DMS53 treated with DMSO at 0.1 percent for 48 hours (cell line): Measurements from ENCODE around the gene CCM2.

Source experiments
- DNase-seq: peaks from one replicate; lab custom pipeline; 2025; ENCODE audit not compliant: unreplicated experiment; lab: John Stamatoyannopoulos, UW

The CCM2 gene

DNA sequence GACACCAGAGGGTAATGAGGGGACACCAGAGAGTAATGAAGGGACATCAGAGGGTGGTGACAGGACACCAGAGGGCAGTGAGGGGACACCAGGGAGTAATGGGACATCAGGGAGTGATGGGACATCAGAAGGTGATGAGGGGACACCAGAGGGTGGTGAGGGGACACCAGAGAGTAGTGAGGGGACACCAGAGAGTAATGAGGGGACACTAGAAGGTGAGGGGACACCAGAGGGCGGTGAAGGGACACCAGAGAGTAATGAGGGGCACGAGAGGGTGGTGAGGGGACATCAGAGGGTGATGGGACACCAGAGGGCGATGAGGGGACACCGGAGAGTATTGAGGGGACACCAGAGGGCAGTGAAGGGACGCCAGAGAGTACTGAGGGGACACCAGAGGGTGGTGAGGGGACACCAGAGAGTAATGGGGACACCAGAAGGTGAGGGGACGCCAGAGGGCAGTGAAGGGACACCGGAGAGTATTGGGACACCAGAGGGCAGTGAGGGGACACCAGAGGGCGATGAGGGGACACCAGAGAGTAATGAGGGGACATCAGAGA lies 78.2 kb downstream of the CCM2 start:
- no peak for DNase-seq

DNA sequence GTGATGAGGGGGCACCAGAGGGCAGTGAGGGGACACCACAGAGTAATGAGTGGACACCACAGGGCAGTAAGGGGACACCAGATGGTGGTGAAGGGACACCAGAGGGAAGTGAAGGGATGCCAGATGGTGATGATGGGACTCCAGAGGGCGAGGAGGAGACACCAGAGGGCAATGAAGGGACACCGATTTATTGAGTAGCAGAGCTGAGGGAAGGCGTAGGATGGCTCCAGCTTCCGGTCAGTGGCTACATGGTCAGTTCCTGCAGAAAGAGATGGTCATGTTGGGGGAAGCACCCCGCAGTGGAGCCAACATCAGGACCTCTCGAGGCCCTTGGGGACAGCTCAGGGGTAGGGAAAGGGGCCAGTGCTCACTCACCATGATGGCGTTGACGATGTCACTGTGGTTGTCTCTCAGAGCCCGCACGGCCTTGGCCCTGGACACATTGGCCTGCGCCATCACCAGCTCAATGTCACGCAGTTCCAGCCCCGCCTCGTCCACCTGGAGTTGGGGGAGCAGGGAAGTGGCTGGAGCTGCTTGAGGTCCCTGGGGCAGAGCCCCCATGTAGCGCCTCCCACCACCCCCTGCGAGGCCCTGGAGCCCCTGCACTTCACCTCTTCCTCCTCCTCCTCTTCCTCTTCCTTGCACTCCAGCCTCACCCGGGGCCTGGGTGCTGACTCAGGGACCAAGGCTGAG lies 80.4 kb downstream of the CCM2 start:
- DNase-seq, result no peak

DNA sequence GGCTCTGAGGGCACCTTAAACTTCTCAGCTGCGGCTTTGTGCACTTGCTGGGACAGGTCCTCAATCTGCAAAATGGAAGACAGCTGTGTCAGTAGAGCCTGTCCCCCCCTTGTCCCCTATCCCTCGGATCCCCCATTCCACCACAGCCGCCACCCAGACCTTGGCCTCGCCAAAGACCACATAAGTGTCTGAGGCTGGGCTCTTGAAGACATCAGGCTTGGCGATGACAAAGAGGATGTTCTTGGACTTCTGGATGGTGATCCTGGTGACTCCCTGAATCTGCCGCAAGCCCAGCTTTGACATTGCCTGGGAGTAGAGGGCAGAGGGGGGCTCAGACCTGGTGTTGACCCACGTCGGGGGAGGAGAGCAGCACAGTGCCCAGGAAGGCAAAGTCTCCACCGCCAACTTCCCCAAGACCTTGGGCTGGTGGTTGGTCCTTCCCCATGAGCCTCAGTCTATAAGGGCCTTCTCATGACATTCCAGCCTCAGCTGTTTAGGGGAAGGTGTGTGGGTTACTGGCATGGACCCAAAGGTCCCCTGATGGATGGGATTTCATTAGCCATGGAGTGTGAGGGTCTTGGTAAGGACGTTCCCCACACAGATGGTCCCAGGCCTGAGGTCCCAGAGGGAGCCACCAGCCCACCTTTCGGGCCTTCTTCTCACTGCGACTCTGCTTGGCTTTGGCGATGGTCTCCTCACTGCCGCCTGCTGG lies 81.1 kb downstream of the CCM2 start:
- no peak for DNase-seq

DNA sequence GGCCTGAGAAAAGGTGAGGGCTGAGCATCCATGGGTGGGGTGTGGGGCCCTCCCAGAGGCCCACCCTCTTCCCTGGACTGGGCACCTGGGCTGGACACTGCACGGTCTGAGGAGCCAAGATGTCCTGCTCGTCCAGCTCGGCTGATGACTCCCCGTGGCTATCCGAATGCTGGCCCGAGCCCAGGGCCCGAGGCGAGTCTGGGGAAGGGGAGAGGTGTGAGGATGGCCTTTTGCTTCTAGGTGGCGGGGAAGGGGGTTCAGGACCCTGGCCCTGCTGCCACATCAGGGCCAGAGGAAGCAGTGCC lies 81.6 kb downstream of the CCM2 start:
- no peak for DNase-seq

DNA sequence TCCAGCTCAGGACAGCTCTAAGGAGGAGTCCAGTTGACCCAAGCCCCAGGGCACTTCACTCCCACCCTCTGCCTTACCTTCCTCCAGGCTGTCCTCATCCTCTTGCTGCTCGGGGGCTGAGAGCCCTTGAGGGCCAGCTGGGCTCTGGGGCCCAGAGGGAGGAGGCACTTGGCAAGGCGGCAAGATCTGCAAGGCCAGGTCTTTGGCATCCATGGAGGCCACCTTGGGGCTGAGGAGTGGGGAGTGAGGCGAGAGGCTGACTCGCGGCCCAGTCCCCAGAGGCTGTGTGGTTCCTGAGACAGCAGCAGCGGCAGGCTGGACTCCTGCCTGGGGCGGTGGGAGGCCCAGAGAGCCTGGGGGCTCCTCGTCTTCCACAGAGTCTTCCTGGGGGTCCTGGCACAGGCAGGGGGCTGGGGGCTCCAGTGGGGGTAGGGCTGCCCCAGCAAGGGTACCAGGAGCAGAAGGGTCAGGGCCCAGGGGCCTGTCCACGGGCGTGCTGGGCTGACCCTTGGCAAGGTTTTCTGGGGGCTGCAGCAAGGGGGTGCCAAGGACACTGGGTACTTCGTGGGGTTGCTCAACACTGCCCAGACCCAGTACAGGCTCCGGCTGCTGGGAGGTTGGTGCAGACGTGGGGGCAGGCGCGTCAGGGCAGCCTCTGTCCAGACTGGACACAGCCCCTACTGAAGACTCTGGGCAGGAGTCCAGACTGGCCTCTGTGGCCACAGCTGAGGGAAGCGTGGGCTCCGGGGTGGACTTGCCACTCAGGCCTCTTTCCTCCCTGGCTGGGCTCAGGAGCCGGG lies 82.2 kb downstream of the CCM2 start:
- no peak for DNase-seq

DNA sequence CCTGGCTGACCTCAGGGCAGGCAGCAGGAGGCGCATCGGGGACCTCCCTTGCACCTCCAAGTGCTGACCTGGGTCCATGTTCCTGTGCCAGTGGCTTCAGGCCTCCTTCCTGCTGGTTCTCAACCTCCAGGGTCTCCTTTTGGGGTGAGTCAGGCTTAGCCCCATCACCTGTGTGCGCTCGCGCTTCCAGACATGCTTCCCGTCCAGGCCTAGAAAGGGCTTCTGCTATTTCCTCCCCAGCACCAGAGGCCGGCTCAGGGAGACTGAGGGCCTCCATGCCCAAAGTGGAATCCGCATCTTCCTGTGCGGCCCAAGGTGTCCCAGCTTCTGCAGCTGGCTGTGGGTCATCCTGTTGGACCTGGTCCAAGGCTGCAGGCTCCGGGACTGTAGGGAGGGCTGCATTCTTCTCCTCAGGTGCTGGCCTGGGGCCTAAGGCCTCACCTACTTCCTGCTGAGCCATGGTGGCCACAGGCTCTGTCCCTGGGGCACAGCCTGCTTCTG lies 82.9 kb downstream of the CCM2 start:
- DNase-seq, result no peak

DNA sequence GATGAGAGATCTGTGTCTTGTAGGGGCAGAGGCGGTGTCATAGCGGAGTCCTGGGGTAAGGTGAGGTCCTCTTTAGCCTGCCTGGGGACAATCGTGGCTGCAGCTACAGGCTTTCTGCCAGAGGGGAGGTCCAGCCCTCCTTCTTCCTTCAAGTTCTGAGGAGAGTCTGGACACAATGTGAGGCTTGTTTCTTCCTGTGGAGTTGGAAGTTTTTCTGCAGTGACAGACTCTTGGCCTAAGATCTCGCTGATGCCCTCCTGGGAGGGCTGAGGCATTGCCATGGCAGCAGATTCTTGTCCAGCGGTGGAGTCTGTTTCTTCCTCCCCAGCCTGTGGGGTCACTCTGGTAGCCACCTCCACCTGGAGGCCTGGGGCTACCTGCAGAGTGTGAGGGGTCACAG lies 84.3 kb downstream of the CCM2 start:
- no peak for DNase-seq

DNA sequence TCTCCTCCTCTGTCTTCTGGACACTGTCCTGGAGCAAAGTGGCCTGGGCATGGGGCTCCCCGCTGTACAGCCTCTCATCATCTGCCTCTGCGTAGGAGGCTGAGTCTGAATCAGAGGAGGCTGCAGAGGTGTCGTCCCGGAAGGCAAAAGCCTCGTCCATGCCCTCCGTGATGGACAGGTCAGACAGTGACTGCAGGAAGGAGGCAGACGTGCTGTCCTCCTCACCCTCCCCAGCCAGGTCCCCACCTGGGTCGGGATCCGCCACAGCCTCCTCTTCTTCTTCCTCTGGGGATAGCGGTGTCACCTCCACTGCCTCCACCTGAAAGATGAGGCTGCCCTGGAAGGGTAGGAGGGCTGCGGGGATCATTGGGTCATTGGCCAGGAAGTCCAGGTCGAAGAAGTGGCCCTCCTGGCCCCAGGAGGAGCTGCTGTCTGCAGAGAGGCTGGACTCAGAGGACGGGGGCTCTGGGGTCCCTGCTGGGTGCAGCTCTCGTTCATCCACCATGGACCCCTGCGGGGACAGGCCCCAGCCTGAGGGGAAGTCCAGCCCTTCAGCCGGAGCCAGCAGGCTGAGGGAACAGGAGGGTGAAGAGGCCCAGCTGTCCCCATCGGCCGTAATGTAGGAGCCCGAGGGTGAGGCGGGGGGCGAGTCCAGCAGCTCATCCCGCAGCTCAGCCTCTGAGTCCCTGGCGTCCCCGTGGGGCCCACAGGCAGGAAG lies 85.1 kb downstream of the CCM2 start:
- no peak for DNase-seq

DNA sequence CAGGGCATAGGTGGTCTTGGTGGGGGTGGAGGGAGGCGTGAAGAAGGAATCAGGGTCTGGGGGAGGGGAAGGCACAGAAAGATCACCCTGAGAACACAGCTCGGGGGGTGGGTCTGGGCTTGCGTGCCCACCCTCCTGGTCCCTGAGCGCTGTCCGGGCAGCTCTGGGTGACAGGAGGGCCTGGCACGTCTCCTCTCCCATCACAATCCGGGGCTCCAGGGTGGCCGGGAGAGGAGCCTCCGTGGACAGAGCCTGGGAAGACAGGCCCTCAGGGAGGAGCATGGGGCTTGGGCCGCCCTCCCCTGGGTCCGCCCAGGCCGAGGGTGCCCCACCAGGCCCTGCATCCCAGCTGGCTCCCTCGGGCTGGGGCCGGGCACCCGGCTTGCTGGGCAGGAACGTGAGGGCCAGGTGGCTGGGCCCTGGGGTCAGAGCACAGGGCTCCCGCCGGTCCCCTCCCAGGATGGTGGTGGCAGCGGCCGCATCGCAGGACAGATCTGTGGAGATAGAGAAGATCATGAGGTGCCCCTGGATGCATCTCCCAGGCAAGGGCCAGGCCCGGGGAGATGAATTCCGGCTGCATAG lies 85.7 kb downstream of the CCM2 start:
- no peak for DNase-seq

DNA sequence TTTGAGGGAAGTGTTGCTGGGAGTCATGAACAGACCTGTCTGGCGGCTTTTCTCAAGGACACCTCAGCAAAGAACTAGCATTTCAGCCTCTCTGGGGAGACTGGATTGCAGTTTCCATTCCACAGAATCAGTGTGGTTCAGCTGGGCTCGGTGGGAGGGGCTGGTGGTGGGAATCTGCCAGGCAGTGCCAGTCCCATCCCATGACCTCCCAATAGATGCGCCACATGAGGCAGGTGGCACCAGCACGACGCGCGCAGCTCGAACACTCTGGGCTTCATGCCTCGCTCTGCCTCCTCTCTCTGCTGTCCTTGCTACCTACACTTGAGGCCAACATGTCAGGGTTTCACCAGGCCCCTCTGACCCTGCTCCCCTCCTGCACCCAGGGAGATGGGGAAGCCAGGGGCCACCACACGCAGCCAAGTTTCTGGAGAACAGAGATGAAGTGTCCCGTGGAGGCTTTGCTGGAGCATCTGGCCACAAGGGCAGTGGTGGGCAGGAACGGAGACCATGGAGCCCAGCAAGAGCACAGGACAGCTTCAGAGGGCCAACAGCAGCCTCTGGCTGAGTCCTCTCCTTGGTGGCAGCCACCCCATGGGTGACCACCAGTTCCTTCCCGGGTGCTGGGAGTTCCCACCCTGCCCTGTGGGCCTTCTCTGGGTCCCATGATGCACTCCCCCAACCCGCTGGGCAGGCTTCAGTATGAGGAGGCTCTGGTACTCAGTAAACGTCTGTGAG lies 86.5 kb downstream of the CCM2 start:
- no peak for DNase-seq

DNA sequence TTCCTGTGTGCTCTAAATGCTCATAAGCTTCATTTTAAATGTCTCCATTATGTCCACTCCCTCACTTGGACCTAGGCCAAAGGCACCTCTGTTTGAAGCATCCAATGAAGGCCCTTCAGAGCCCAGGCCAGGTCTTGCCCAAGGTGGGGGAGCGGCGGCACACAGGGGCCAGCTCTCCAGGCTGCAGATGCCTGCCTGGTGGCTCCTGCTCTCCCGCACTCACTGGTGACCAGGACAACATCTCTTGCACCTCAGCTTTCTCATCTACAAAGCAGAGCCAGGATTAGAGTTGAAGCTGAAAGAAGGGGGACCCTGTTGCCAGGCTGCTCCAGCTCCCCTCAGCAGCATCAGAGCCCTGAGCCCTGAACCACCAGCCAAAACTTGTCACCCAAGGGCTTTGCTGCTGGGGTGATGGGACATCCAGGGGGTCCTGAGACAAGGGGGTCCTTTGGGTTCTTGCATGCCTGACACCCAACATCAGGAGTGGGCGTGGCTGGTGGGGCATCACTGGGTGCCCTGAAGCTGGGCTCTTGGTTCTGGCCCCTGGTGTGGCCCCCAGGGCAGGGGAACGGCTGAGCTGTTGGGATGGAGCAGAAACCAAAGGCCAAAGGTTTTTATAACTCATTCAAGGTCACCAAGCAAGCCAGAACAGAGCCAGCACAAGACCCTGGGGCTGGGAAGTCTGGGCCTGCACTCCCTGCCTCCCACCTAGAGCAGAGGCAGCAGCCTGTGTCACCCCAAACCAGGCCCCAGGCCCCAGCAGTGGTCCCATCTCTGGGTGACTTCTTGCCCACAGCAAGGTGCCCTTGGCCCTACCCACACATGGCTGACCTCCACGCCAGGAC lies 87.5 kb downstream of the CCM2 start:
- no peak for DNase-seq

DNA sequence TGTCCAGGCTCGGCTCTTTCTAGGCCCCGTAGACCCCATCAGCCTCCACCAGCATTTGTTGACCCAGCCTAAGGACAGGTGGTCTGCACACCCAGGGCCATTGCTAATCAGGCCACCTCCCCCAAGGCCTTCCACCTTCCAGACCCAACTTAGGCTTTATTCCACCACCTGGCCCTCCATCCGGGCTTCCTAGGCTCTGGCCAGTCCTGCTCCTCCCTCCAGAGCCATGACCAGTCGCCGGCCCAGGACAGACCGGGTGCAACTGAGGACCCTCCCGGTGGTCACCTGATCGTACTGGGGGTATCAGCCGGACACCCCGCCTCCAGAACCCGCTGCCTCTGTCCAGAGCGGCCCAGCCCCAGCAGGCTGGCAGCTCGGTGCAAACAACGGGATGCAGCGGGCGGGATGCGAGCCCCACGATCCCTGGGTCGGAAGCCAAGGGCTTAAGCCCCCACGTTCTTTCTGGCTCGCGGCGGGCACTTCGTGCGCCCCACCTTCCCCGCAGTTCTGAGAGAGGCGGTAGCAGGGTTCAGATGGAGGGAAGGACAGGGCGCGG lies 88.2 kb downstream of the CCM2 start:
- DNase-seq, result no peak

DNA sequence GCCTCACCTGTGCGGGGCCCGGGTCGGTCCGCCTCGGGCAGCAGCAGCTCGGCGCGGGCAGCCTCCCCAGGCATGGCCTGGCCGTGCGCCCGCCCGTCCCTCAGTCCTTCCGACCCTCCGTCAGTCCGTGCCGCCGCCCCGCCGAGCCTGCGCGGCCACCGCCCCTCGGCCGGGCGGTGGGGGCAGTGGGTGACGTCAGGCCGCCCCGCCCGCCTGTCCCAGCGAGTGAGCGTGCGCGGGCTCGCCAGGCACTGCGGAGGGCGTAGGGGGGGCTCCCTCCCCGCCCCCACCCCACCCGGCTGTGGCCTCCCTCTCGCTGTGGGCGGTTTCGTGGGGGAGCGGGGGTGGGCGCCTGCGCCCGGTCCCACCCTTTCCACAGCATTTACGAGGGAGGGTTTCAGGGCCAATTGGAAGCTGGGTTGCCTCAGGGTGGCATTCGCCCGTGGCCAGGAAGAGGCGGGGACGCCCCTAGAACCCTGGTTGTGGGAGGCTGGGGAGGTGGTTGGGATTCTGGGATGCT lies 88.9 kb downstream of the CCM2 start, which contains the start of gene NACAD:
Gene NACAD (minus strand): TSS at position 149 of the 520 bp plus-strand sequence. CDS start 75 bp downstream, at position 74.
- no peak for DNase-seq

DNA sequence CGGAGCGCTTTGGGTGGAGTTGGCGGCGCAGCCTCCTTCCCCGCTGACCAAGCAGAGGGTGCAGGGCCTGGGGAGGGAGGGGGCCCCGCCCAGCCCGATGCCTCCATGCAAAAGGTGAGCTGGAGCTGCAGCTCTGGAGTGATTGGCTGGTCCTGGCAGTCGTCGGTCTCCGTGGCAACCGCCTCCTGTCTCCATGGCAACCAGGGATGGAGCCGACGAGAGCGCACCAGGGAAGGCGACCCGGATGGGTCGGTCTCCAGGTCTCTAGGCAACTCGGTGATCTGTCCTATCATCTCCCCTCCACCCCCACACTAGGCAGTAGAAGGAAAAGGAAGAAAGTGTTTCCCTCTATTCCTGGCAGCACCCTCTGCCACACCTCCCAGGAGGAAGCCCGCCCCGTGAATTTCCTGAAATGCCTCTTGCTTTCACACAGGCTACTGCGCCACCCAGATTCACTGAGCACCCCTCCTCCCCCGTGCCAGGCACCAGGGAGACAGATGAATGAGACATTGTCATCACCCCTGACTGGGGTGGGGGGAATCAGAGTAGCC lies 89.4 kb downstream of the CCM2 start:
- peak; percentile 39 for DNase-seq

DNA sequence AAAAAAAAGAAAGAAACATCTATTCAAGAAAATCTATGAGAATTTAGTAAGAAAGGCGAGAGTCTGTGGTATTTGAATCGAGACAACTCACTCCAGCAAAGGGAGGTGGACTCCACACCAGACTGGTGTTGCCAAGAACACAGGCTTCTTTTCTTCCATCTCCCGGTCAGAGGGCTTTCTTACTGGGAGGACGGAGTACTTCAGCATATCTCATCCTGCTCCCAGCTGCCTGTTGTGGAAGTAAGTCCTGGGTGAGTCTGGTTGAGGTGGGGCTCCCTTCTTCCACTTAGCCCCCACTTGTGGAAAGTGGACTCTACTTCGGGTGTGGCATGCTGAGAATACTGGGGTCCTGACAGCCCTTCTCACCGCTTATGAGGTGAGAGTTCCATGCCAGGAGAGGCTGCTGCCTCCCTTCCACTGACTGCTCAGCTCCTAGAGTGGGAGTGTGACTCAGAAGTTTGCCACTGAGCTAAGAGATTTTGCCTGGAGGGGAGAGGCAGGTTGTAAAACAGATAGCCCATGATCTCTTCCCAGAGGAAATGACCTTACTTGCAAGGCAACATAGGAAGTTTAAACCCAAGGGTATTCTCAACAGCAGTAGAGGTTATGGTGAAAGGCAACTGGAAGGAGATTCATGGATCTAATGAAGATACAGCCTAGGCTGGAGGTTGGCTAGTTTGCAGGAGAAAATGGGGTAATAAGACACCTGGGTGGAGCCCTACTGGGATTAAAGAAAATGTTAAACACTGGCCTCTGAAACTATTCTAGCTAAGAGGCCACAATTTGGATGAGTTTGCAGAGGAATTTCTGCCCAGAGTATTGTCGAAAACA lies 92.3 kb downstream of the CCM2 start:
- DNase-seq, result no peak

DNA sequence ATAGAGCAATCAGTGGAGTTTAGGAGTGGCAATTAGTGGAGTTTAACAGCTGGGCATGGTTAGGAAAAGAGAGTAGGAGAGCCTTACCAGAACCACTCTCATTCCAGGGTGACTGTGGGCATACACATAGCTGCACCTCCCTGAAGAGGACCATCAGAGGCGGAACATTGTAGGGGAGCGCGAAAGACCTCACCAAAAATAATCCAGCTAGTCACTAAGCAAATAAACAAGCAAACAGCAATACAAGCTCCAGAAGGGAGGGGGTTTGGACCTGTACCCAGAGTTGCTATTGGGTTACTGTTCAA lies 92.9 kb downstream of the CCM2 start:
- no peak for DNase-seq
